HepG2 (cell line): ENCODE data around the gene INHA. TPM values are rescaled to one million over a fixed set of nuclear protein-coding genes. Genes with fewer than 3 reads are reported as not detected.
A peak's percentile ranks its signal among the peaks of the same experiment; 100 is the strongest.

ENCODE experiments used
- ADNP ChIP-seq: sonication (generic); formaldehyde crosslinking; IDR thresholded peaks from 2 replicates; pipeline ENCODE4 v1.4.0; 2020; ENCODE audit warnings: missing genetic modification reagents
- BRCA1 ChIP-seq: sonication (generic); formaldehyde crosslinking; IDR thresholded peaks from 2 replicates; pipeline ENCODE4 v1.4.0; 2020; ENCODE audit warnings: missing genetic modification reagents
- GTF3A ChIP-seq: sonication (generic); formaldehyde crosslinking; conservative IDR thresholded peaks from 2 replicates; pipeline ENCODE4 v1.4.0; 2020; ENCODE audit warnings: mild to moderate bottlenecking, missing genetic modification reagents
- KDM3A ChIP-seq: IDR thresholded peaks from 2 replicates; pipeline ENCODE4 v1.6.1; 2018; ENCODE audit warnings: low read depth, missing compliant biosample characterization
- SP2 ChIP-seq: sonication (generic); formaldehyde crosslinking; IDR thresholded peaks from 2 replicates; pipeline ENCODE4 v1.5.1; 2020; ENCODE audit warnings: mild to moderate bottlenecking, missing genetic modification reagents
- YEATS4 ChIP-seq: sonication (generic); formaldehyde crosslinking; IDR thresholded peaks from 2 replicates; pipeline ENCODE4 v1.4.0; 2020; ENCODE audit warnings: missing genetic modification reagents, borderline replicate concordance
- ZFYVE20 ChIP-seq: sonication (generic); formaldehyde crosslinking; IDR thresholded peaks from 2 replicates; pipeline ENCODE4 v1.8.0; 2023; ENCODE audit warnings: low read depth, mild to moderate bottlenecking, moderate library complexity, missing genetic modification reagents, borderline replicate concordance
- ZNF136 ChIP-seq: sonication (generic); formaldehyde crosslinking; IDR thresholded peaks from 2 replicates; pipeline ENCODE4 v1.8.1; 2022; ENCODE audit warnings: low read depth, mild to moderate bottlenecking, moderate library complexity, missing genetic modification reagents
- ZNF333 ChIP-seq: sonication (generic); formaldehyde crosslinking; IDR thresholded peaks from 2 replicates; pipeline ENCODE4 v1.4.0; 2020; ENCODE audit warnings: mild to moderate bottlenecking, missing genetic modification reagents, borderline replicate concordance
- ZNF567 ChIP-seq: sonication (generic); formaldehyde crosslinking; IDR thresholded peaks from 2 replicates; pipeline ENCODE4 v1.8.1; 2023; ENCODE audit warnings: mild to moderate bottlenecking, missing genetic modification reagents, borderline replicate concordance
- ZNF616 ChIP-seq: sonication (generic); formaldehyde crosslinking; IDR thresholded peaks from 2 replicates; pipeline ENCODE4 v1.5.0; 2020; ENCODE audit warnings: low read depth, mild to moderate bottlenecking, missing genetic modification reagents
- ZNF747 ChIP-seq: sonication (generic); formaldehyde crosslinking; IDR thresholded peaks from 2 replicates; pipeline ENCODE4 v1.8.1; 2023; ENCODE audit warnings: missing genetic modification reagents, mild to moderate bottlenecking, borderline replicate concordance
- ZSCAN20 ChIP-seq: sonication (generic); formaldehyde crosslinking; IDR thresholded peaks from 2 replicates; pipeline ENCODE4 v1.4.0; 2020; ENCODE audit warnings: missing genetic modification reagents, mild to moderate bottlenecking, borderline replicate concordance
- polyA plus RNA-seq, 8 experiments: library from polyadenylated mRNA; depleted of rRNA in 3 of 8; stranded (reverse) in 7 of 8; unstranded in 1 of 8; fragments of >200 nt; fragmentation: Illumina TruSeq in 4 of 8; extraction: Trizol in 4 of 8; gene quantifications; 2 replicates each; pipeline versions ENCODE4 v1.2.1 to v1.2.3, GENCODE V29; 2011 to 2016; ENCODE audit warnings: low read depth in 4 of 8, missing spikeins in 1 of 8, mixed read lengths in 1 of 8; ENCODE audit not compliant: insufficient read depth in 1 of 8
- total RNA-seq, 5 experiments: library from RNA; depleted of rRNA; stranded (reverse); fragments of >200 nt; fragmentation: Illumina TruSeq; extraction: Trizol; gene quantifications; 2 replicates each; pipeline ENCODE4 v1.2.3, GENCODE V29; 2016; ENCODE audit warnings: low read depth in 1 of 5
- TF ChIP-seq, protein P1 (sequence below): sonication (generic); formaldehyde crosslinking; IDR thresholded peaks from 2 replicates; pipeline ENCODE4 v1.4.0; 2020; ENCODE audit warnings: missing genetic modification reagents
- TF ChIP-seq, protein P2 (sequence below): sonication (generic); formaldehyde crosslinking; IDR thresholded peaks from 2 replicates; pipeline ENCODE4 v1.5.0; 2020; ENCODE audit warnings: mild to moderate bottlenecking, missing genetic modification reagents, borderline replicate concordance
- TF ChIP-seq, protein P3 (sequence below): sonication (generic); formaldehyde crosslinking; conservative IDR thresholded peaks from 2 replicates; pipeline ENCODE4 v1.8.0; 2022; ENCODE audit warnings: low read depth, missing genetic modification reagents
- TF ChIP-seq, protein P4 (sequence below): sonication (generic); formaldehyde crosslinking; IDR thresholded peaks from 2 replicates; pipeline ENCODE4 v1.4.0; 2020; ENCODE audit warnings: missing genetic modification reagents

Gene INHA
- total and polyA plus RNA-seq, 2 of the 13 experiments (the other 11 are each of a cell fraction or from before 2014, with no cell fraction given) = 4.1 to 15.2 TPM

DNA sequence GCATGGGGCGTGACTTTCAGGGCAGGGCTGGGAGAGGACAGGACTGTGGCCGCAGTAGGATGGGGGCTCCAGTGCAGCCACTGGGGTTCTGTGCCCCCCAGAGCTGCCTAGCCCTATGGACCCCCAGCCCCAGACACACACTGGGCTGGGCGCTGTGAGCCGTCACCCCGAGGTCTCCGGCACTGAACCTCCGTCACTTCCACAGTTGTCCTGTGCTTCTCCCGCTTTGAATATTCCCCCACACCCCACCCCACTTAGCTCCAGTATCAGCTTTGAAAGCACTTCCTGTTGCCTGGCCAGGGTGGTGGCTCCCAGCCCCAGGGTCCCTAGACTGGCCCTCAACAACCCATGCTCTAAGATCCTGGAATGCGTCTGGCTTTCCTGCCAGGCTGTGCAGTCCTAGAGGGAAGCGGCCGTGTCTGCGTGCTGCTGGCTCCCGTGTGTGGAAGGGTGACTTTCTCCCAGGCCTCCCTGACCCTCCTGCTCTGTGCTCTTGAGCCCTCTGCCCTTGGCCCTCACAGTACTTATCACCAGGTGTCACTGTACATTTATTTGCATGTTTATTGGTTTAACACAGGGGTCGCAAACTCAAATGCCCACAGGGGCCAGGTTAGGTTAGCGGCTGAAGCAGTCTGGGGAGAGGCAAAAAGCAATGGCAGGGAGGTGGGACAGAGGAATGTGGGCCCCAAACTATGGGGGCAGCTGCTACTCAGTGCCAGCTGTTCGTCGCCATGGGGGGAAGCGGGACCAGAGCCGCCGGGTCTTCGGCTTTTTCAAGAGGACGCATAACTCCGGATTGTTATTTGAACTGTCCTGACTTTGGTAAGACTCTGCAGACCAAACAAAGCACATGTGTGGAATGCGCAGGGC, 10.7 kb upstream of the INHA start (continued):
- TF ChIP-seq ZSCAN20 (CRISPR knock-in tag) (no peak), ZNF567 (no peak), ZFYVE20 (CRISPR knock-in tag) (0 out of 2 replicates have a peak, but pooled peaks have one; percentile 46), ADNP (CRISPR knock-in tag) (no peak), KDM3A (CRISPR knock-in tag) (no peak), ZNF616 (CRISPR knock-in tag) (peak; percentile 40; the same call in 1 of the 2 replicates), SP2 (CRISPR knock-in tag) (no peak), YEATS4 (CRISPR knock-in tag) (no peak), BRCA1 (CRISPR knock-in tag) (no peak), ZNF747 (CRISPR knock-in tag) (no peak), ZNF333 (CRISPR knock-in tag) (no peak; the same call in 1 of the 2 replicates), ZNF136 (CRISPR knock-in tag) (no peak), GTF3A (CRISPR knock-in tag) (no peak)
- TF ChIP-seq, protein P1, sequence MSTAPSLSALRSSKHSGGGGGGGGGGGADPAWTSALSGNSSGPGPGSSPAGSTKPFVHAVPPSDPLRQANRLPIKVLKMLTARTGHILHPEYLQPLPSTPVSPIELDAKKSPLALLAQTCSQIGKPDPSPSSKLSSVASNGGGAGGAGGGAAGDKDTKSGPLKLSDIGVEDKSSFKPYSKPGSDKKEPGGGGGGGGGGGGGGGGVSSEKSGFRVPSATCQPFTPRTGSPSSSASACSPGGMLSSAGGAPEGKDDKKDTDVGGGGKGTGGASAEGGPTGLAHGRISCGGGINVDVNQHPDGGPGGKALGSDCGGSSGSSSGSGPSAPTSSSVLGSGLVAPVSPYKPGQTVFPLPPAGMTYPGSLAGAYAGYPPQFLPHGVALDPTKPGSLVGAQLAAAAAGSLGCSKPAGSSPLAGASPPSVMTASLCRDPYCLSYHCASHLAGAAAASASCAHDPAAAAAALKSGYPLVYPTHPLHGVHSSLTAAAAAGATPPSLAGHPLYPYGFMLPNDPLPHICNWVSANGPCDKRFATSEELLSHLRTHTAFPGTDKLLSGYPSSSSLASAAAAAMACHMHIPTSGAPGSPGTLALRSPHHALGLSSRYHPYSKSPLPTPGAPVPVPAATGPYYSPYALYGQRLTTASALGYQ (CRISPR knock-in tag) = no peak
- TF ChIP-seq, protein P2, sequence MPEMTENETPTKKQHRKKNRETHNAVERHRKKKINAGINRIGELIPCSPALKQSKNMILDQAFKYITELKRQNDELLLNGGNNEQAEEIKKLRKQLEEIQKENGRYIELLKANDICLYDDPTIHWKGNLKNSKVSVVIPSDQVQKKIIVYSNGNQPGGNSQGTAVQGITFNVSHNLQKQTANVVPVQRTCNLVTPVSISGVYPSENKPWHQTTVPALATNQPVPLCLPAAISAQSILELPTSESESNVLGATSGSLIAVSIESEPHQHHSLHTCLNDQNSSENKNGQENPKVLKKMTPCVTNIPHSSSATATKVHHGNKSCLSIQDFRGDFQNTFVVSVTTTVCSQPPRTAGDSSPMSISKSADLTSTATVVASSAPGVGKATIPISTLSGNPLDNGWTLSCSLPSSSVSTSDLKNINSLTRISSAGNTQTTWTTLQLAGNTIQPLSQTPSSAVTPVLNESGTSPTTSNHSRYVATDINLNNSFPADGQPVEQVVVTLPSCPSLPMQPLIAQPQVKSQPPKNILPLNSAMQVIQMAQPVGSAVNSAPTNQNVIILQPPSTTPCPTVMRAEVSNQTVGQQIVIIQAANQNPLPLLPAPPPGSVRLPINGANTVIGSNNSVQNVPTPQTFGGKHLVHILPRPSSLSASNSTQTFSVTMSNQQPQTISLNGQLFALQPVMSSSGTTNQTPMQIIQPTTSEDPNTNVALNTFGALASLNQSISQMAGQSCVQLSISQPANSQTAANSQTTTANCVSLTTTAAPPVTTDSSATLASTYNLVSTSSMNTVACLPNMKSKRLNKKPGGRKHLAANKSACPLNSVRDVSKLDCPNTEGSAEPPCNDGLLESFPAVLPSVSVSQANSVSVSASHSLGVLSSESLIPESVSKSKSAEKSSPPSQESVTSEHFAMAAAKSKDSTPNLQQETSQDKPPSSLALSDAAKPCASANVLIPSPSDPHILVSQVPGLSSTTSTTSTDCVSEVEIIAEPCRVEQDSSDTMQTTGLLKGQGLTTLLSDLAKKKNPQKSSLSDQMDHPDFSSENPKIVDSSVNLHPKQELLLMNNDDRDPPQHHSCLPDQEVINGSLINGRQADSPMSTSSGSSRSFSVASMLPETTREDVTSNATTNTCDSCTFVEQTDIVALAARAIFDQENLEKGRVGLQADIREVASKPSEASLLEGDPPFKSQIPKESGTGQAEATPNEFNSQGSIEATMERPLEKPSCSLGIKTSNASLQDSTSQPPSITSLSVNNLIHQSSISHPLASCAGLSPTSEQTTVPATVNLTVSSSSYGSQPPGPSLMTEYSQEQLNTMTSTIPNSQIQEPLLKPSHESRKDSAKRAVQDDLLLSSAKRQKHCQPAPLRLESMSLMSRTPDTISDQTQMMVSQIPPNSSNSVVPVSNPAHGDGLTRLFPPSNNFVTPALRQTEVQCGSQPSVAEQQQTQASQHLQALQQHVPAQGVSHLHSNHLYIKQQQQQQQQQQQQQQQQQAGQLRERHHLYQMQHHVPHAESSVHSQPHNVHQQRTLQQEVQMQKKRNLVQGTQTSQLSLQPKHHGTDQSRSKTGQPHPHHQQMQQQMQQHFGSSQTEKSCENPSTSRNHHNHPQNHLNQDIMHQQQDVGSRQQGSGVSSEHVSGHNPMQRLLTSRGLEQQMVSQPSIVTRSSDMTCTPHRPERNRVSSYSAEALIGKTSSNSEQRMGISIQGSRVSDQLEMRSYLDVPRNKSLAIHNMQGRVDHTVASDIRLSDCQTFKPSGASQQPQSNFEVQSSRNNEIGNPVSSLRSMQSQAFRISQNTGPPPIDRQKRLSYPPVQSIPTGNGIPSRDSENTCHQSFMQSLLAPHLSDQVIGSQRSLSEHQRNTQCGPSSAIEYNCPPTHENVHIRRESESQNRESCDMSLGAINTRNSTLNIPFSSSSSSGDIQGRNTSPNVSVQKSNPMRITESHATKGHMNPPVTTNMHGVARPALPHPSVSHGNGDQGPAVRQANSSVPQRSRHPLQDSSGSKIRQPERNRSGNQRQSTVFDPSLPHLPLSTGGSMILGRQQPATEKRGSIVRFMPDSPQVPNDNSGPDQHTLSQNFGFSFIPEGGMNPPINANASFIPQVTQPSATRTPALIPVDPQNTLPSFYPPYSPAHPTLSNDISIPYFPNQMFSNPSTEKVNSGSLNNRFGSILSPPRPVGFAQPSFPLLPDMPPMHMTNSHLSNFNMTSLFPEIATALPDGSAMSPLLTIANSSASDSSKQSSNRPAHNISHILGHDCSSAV (CRISPR knock-in tag) = no peak
- TF ChIP-seq, protein P3, sequence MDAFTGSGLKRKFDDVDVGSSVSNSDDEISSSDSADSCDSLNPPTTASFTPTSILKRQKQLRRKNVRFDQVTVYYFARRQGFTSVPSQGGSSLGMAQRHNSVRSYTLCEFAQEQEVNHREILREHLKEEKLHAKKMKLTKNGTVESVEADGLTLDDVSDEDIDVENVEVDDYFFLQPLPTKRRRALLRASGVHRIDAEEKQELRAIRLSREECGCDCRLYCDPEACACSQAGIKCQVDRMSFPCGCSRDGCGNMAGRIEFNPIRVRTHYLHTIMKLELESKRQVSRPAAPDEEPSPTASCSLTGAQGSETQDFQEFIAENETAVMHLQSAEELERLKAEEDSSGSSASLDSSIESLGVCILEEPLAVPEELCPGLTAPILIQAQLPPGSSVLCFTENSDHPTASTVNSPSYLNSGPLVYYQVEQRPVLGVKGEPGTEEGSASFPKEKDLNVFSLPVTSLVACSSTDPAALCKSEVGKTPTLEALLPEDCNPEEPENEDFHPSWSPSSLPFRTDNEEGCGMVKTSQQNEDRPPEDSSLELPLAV (CRISPR knock-in tag) = no peak
- TF ChIP-seq, protein P4, sequence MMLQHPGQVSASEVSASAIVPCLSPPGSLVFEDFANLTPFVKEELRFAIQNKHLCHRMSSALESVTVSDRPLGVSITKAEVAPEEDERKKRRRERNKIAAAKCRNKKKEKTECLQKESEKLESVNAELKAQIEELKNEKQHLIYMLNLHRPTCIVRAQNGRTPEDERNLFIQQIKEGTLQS = no peak
